Activated gamma-delta T cell (primary cell): ENCODE results near the gene ELOA.
A peak's percentile ranks its signal among the peaks of the same experiment; 100 is the strongest.
"Not testable (repeated sequence)": the region's sequence is repeated elsewhere in the genome, so short reads cannot be mapped to it uniquely, and the experiment has no call there.

ENCODE experiments used
- DNase-seq: peaks from one replicate; lab custom pipeline; 2025; lab: John Stamatoyannopoulos, UW

The ELOA gene

GRCh38 chr1:23783141-23783540, 39.9 kb downstream of the ELOA start:
- DNase-seq = not testable (repeated sequence)

- DNase-seq = no peak
Measured at GRCh38 chr1:23784846-23785245, 41.6 kb downstream of the ELOA start.

GRCh38 chr1:23787701-23788100, 44.4 kb downstream of the ELOA start:
- no peak for DNase-seq

- no peak for DNase-seq
Measured at GRCh38 chr1:23788695-23789094, 45.4 kb downstream of the ELOA start.

- peak; percentile 74 for DNase-seq
Measured at GRCh38 chr1:23790696-23791515, 47.6 kb downstream of the ELOA start, which contains the start of gene LYPLA2. LYPLA2 (plus strand) TSS chr1:23791145; CDS start chr1:23792683, 1,538 bp downstream.

GRCh38 chr1:23791516-23792047, 48.3 kb downstream of the ELOA start:
- no peak for DNase-seq

GRCh38 chr1:23792151-23792945, 49.1 kb downstream of the ELOA start:
- DNase-seq = no peak

GRCh38 chr1:23793018-23793781, 49.9 kb downstream of the ELOA start:
- no peak for DNase-seq

GRCh38 chr1:23793861-23794731, 50.8 kb downstream of the ELOA start:
- DNase-seq = no peak

GRCh38 chr1:23794732-23795182, 51.5 kb downstream of the ELOA start:
- not testable (repeated sequence) for DNase-seq

- no peak for DNase-seq
Measured at GRCh38 chr1:23795676-23796465, 52.6 kb downstream of the ELOA start.

GRCh38 chr1:23796466-23797271, 53.4 kb downstream of the ELOA start:
- no peak for DNase-seq

- no peak for DNase-seq
Measured at GRCh38 chr1:23797478-23798448, 54.5 kb downstream of the ELOA start.

- DNase-seq = no peak
Measured at GRCh38 chr1:23798662-23799142, 55.4 kb downstream of the ELOA start.

- no peak for DNase-seq
Measured at GRCh38 chr1:23799255-23799569, 55.9 kb downstream of the ELOA start.

- DNase-seq = no peak
Measured at GRCh38 chr1:23799570-23800399, 56.5 kb downstream of the ELOA start.
